Measurements from ENCODE around the gene GPATCH1.

GPATCH1 gene

DNA sequence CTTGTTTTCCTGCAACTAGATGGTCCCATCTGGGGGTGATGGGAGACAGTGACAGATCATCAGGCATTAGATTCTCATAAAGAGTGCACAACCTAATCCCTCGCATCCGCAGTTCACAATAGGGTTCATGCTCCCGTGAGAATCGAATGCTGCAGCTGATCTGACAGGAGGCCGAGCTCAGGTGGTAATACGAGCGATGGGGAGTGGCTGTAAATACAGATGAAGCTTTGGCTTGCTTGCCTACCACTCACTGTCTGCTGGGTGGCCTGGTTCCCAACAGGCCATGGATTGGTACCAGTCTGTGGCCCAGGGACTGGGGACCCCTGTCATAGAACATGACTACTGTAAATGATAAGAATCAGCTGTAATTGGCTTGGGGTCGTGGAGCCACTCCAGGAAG is 78.9 kb downstream of the GPATCH1 start:
- TF ChIP-seq TAF1 (IDR thresholded peaks at IDR 0.05; ENCODE audit: borderline replicate concordance, insufficient read depth, low read length) (no peak), FOXP2 (optimal IDR thresholded peaks at IDR 0.05; ENCODE audit: borderline replicate concordance, extremely low read depth, extremely low read length, insufficient read depth) (no peak)
- TF ChIP-seq, protein P1, sequence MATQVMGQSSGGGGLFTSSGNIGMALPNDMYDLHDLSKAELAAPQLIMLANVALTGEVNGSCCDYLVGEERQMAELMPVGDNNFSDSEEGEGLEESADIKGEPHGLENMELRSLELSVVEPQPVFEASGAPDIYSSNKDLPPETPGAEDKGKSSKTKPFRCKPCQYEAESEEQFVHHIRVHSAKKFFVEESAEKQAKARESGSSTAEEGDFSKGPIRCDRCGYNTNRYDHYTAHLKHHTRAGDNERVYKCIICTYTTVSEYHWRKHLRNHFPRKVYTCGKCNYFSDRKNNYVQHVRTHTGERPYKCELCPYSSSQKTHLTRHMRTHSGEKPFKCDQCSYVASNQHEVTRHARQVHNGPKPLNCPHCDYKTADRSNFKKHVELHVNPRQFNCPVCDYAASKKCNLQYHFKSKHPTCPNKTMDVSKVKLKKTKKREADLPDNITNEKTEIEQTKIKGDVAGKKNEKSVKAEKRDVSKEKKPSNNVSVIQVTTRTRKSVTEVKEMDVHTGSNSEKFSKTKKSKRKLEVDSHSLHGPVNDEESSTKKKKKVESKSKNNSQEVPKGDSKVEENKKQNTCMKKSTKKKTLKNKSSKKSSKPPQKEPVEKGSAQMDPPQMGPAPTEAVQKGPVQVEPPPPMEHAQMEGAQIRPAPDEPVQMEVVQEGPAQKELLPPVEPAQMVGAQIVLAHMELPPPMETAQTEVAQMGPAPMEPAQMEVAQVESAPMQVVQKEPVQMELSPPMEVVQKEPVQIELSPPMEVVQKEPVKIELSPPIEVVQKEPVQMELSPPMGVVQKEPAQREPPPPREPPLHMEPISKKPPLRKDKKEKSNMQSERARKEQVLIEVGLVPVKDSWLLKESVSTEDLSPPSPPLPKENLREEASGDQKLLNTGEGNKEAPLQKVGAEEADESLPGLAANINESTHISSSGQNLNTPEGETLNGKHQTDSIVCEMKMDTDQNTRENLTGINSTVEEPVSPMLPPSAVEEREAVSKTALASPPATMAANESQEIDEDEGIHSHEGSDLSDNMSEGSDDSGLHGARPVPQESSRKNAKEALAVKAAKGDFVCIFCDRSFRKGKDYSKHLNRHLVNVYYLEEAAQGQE (IDR thresholded peaks at IDR 0.05; ENCODE audit: insufficient read depth in 1 of 2, low read depth in 2 of 2, low read length in 2 of 2), result no peak

GRCh38 chr19:33161201-33161600 is 80.2 kb downstream of the GPATCH1 start:
- TF ChIP-seq, protein P1 (IDR thresholded peaks at IDR 0.05; ENCODE audit: insufficient read depth in 1 of 2, low read depth in 2 of 2, low read length in 2 of 2), result no peak
- TF ChIP-seq SIN3A (IDR thresholded peaks at IDR 0.05; ENCODE audit: borderline replicate concordance, insufficient read depth, low read length) (no peak), POLR2AphosphoS5 (IDR thresholded peaks at IDR 0.05; ENCODE audit: low read depth, low read length) (no peak)

DNA sequence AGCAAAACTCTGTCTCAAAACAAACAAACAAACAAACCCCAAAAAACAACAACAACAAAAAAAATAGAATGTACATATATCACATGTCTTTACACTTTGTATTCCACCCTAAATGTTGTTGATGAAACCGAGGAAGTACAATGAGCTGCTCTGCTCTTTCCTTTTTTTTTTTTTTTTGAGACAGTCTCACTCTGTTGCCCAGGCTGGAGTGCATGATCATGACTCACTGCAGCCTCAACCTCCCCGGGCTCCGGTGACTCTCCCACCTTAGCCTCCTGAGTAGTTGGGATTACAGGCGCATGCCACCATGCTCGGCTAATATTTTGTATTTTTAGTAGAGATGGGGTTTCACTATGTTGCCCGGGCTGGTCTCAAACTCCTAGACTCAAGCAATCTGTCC is 82.5 kb downstream of the GPATCH1 start:
- TF ChIP-seq, protein P1 (IDR thresholded peaks at IDR 0.05; ENCODE audit: insufficient read depth in 1 of 2, low read depth in 2 of 2, low read length in 2 of 2), result no peak
- TF ChIP-seq FOXP2 (optimal IDR thresholded peaks at IDR 0.05; ENCODE audit: borderline replicate concordance, extremely low read depth, extremely low read length, insufficient read depth) (no peak), POLR2AphosphoS5 (IDR thresholded peaks at IDR 0.05; ENCODE audit: low read depth, low read length) (no peak), TAF1 (IDR thresholded peaks at IDR 0.05; ENCODE audit: borderline replicate concordance, insufficient read depth, low read length) (no peak)

DNA sequence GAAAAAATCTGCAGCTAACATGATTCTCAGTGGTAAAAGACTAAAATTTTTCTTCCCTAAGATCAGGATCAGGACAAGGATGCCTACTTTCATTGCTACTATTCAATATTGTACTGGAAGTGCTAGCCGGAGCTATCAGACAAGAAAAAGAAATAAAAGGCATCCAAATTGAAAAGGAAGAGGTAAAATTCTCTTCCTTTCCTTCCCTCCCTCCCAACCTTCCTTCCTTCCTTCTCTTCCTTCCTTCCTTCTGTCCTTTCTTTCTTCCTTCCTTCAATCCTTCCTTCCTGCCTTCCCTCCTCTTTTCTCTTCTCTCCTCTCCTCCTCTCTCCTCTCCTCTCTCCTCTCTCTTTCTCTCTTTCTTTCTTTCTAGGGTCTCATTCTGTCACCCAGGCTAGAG is 86.5 kb downstream of the GPATCH1 start:
- TF ChIP-seq SIN3A (IDR thresholded peaks at IDR 0.05; ENCODE audit: borderline replicate concordance, insufficient read depth, low read length) (no peak), FOXP2 (optimal IDR thresholded peaks at IDR 0.05; ENCODE audit: borderline replicate concordance, extremely low read depth, extremely low read length, insufficient read depth) (no peak), POLR2AphosphoS5 (IDR thresholded peaks at IDR 0.05; ENCODE audit: low read depth, low read length) (no peak), TAF1 (IDR thresholded peaks at IDR 0.05; ENCODE audit: borderline replicate concordance, insufficient read depth, low read length) (no peak)
- TF ChIP-seq, protein P1 (IDR thresholded peaks at IDR 0.05; ENCODE audit: insufficient read depth in 1 of 2, low read depth in 2 of 2, low read length in 2 of 2), result no peak

GRCh38 chr19:33168528-33168927 is 87.5 kb downstream of the GPATCH1 start:
- TF ChIP-seq SIN3A (IDR thresholded peaks at IDR 0.05; ENCODE audit: borderline replicate concordance, insufficient read depth, low read length) (no peak), FOXP2 (optimal IDR thresholded peaks at IDR 0.05; ENCODE audit: borderline replicate concordance, extremely low read depth, extremely low read length, insufficient read depth) (no peak), TAF1 (IDR thresholded peaks at IDR 0.05; ENCODE audit: borderline replicate concordance, insufficient read depth, low read length) (no peak), POLR2AphosphoS5 (IDR thresholded peaks at IDR 0.05; ENCODE audit: low read depth, low read length) (no peak)
- TF ChIP-seq, protein P1 (IDR thresholded peaks at IDR 0.05; ENCODE audit: insufficient read depth in 1 of 2, low read depth in 2 of 2, low read length in 2 of 2), result no peak
